IMR-90 (cell line): ENCODE data around the gene KMT2C. TPM values are rescaled to one million over a fixed set of nuclear protein-coding genes. Genes with fewer than 3 reads are reported as not detected.

Experiments
- ATAC-seq: fragments of 200-7000 bp; cut with Tn5 transposase; 2 replicates; pipeline ENCODE4 v1.9.1; 2020; ENCODE audit warnings: low read depth, mild to moderate bottlenecking, moderate library complexity
- BruUV-seq: library from RNA; stranded (reverse); fragments of 400-500 nt; replicated peaks from 2 replicates; lab custom pipeline; 2021; lab: Mats Ljungman, UMichigan
- CTCF ChIA-PET: fragments of 300-600 bp; formaldehyde crosslinking; extraction: SDS; loops from one replicate; lab custom pipeline; 2021; ENCODE audit warnings: antibody characterized with exemption; lab: Yijun Ruan, JAX
- POLR2A ChIA-PET: fragments of 300-600 bp; sonication (Branson Sonifier 250); formaldehyde crosslinking; loops from one replicate; lab custom pipeline; 2022; ENCODE audit warnings: antibody characterized with exemption; ENCODE audit not compliant: unreplicated experiment; lab: Charles Lee
- DNase-seq: peaks from one replicate; pipeline ENCODE4 v3.0.0; 2013
- H2AFZ ChIP-seq: replicated peaks from 2 replicates; pipeline ENCODE3; 2013; ENCODE audit warnings: low read length, mild to moderate bottlenecking; ENCODE audit not compliant: poor library complexity
- H2AK5ac ChIP-seq: 2 replicates; pipeline ENCODE4 v1.6.1; 2013; ENCODE audit warnings: low read depth, low read length, inconsistent platforms
- H2AK9ac ChIP-seq: replicated peaks from 2 replicates; pipeline ENCODE3; 2013; ENCODE audit warnings: mild to moderate bottlenecking, low read depth, low read length, moderate library complexity; ENCODE audit not compliant: poor library complexity
- H2BK120ac ChIP-seq: 2 replicates; pipeline ENCODE4 v1.6.1; 2013; ENCODE audit warnings: low read depth, low read length, inconsistent platforms
- H2BK15ac ChIP-seq: 3 replicates; pipeline ENCODE4 v1.6.1; 2013; ENCODE audit warnings: low read depth, low read length, inconsistent platforms
- H2BK20ac ChIP-seq: 2 replicates; pipeline ENCODE4 v1.6.1; 2013; ENCODE audit warnings: low read depth, mild to moderate bottlenecking, inconsistent platforms, low read length, moderate library complexity
- H2BK5ac ChIP-seq: 2 replicates; pipeline ENCODE4 v1.6.1; 2013; ENCODE audit warnings: mild to moderate bottlenecking, low read depth, low read length, inconsistent platforms; ENCODE audit not compliant: poor library complexity, severe bottlenecking
- H3K14ac ChIP-seq: replicated peaks from 2 replicates; pipeline ENCODE4 v1.6.1; 2013; ENCODE audit warnings: low read depth, low read length, inconsistent platforms
- H3K18ac ChIP-seq: 2 replicates; pipeline ENCODE4 v1.6.1; 2013; ENCODE audit warnings: low read depth, low read length, control low read depth
- H3K23ac ChIP-seq: 2 replicates; pipeline ENCODE4 v1.6.1; 2013; ENCODE audit warnings: low read depth, low read length, inconsistent platforms
- H3K27ac ChIP-seq: 2 replicates; pipeline ENCODE4 v1.5.1; 2013; ENCODE audit warnings: mild to moderate bottlenecking, control low read depth, low read length; ENCODE audit not compliant: insufficient read depth
- H3K27me3 ChIP-seq: 2 replicates; pipeline ENCODE4 v1.6.1; 2013; ENCODE audit warnings: low read length; ENCODE audit not compliant: control insufficient read depth, insufficient read depth
- H3K36me3 ChIP-seq: 2 replicates; pipeline ENCODE4 v1.6.1; 2013; ENCODE audit warnings: low read length, mixed read lengths; ENCODE audit not compliant: control insufficient read depth, insufficient read depth
- H3K4ac ChIP-seq: 2 replicates; pipeline ENCODE4 v1.6.1; 2013; ENCODE audit warnings: low read depth, low read length, inconsistent platforms
- H3K4me1 ChIP-seq: 2 replicates; pipeline ENCODE4 v1.6.1; 2013; ENCODE audit warnings: low read length, mixed read lengths; ENCODE audit not compliant: control insufficient read depth, insufficient read depth
- H3K4me2 ChIP-seq: 2 replicates; pipeline ENCODE4 v1.6.1; 2013; ENCODE audit warnings: low read depth, mild to moderate bottlenecking, control low read depth, low read length, moderate library complexity
- H3K4me3 ChIP-seq: 2 replicates; pipeline ENCODE4 v1.5.1; 2013; ENCODE audit warnings: low read depth, mild to moderate bottlenecking, control low read depth, low read length, moderate library complexity; ENCODE audit not compliant: insufficient read depth
- H3K56ac ChIP-seq: 2 replicates; pipeline ENCODE4 v1.6.1; 2013; ENCODE audit warnings: low read length, inconsistent platforms; ENCODE audit not compliant: insufficient read depth; ENCODE audit errors: extremely low read depth
- H3K79me1 ChIP-seq, 2 experiments: 2 replicates each; pipeline ENCODE4 v1.6.1; 2013; ENCODE audit warnings: low read length in 2 of 2, inconsistent platforms in 1 of 2, low read depth in 1 of 2
- H3K9ac ChIP-seq: 2 replicates; pipeline ENCODE4 v1.6.1; 2013; ENCODE audit warnings: low read depth, low read length, control low read depth
- H3K9me1 ChIP-seq: 2 replicates; pipeline ENCODE4 v1.6.1; 2013; ENCODE audit warnings: low read length, inconsistent platforms; ENCODE audit not compliant: insufficient read depth
- H3K9me3 ChIP-seq: 2 replicates; pipeline ENCODE4 v1.6.1; 2013; ENCODE audit warnings: low read length; ENCODE audit not compliant: control insufficient read depth, insufficient read depth
- H4K20me1 ChIP-seq: 2 replicates; pipeline ENCODE4 v1.6.1; 2013; ENCODE audit warnings: low read length, inconsistent platforms; ENCODE audit not compliant: insufficient read depth
- H4K5ac ChIP-seq: 2 replicates; pipeline ENCODE4 v1.6.1; 2013; ENCODE audit warnings: mild to moderate bottlenecking, low read depth, low read length, control low read depth
- H4K8ac ChIP-seq, 2 experiments: 2 replicates each; pipeline ENCODE4 v1.6.1; 2013; ENCODE audit warnings: low read depth in 2 of 2, low read length in 2 of 2, control low read depth in 1 of 2, inconsistent platforms in 1 of 2
- H4K91ac ChIP-seq: 2 replicates; pipeline ENCODE4 v1.6.1; 2013; ENCODE audit warnings: low read depth, low read length, inconsistent platforms; ENCODE audit not compliant: insufficient read depth
- MXI1 ChIP-seq: IDR thresholded peaks from 2 replicates; pipeline ENCODE4 v1.6.1; 2012; ENCODE audit warnings: low read depth, mild to moderate bottlenecking, low read length, moderate library complexity, borderline replicate concordance
- WGBS, 2 experiments: methylation state at CpG; one replicate each; pipeline versions ENCODE4 v1.1.5 to v1.1.7; 2013; ENCODE audit warnings: missing lambda C conversion rate in 2 of 2; ENCODE audit not compliant: insufficient read length in 1 of 2; ENCODE audit errors: extremely low coverage in 2 of 2; 5-methylcytosine and 5-hydroxymethylcytosine counted together
- dilution Hi-C: fragments of 300-500 bp; cut with HindIII; formaldehyde crosslinking; loops from one replicate; pipeline ENCODE4 v1.14.3; 2018; ENCODE audit warnings: low sequenced_read_pairs; ENCODE audit not compliant: unreplicated experiment
- in situ Hi-C: fragments of 300-500 bp; cut with MboI; formaldehyde crosslinking; loops from 3 replicates; pipeline ENCODE4 v1.14.3; 2019; ENCODE audit warnings: low sequenced_read_pairs, inconsistent platforms, mixed read lengths
- intact Hi-C: fragments of 100-400 bp; cut with micrococcal nuclease; formaldehyde crosslinking; loops from 2 replicates; pipeline ENCODE4 v1.10.0; 2022
- polyA plus RNA-seq, 3 experiments: library from polyadenylated mRNA; depleted of rRNA; stranded (reverse); fragments of >200 nt; gene quantifications; 2 replicates each; pipeline ENCODE4 v1.2.3, GENCODE V29; 2012; ENCODE audit warnings: low replicate concordance in 1 of 3
- total RNA-seq: library from RNA; depleted of rRNA; stranded (reverse); fragments of >200 nt; gene quantifications from 2 replicates; pipeline ENCODE4 v1.2.3, GENCODE V29; 2012

Gene KMT2C
- total and polyA plus RNA-seq, 2 of the 4 experiments (the other 2 are of a cell fraction) = 8.0 to 23.3 TPM

DNA sequence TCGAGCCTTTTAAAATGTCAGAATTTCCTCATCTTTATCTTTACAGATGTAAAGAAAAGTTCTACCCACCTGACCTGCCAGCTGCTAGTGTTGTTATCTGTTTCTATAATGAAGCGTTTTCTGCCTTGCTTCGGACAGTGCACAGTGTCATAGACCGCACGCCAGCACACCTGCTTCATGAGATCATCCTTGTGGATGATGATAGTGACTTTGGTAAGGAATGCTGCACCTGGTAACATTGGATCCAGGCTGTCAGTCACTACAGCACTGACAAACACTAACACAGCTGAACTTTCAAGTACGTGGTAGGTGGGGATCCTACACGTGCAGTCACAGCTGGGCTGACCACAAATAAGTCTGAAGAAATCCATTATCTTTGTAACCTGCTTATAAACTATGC lies 332.7 kb downstream of the KMT2C start:
- BruUV-seq = no TSS peak
- H3K4ac ChIP-seq = no peak overlapping the region
- no peak overlapping the region for H3K9ac ChIP-seq
- H3K27me3 ChIP-seq = no peaks in the 10 kb centered on the region
- H3K9me3 ChIP-seq = no peaks in the 10 kb centered on the region
- H2BK120ac ChIP-seq = no peak overlapping the region
- H3K4me1 ChIP-seq = peaks cover 4% of the 10 kb centered on the region; the same call in 1 of the 2 replicates
- H3K14ac ChIP-seq = no peak overlapping the region
- peaks cover 4% of the 10 kb centered on the region for H3K9me1 ChIP-seq
- H2AFZ ChIP-seq = no peak overlapping the region
- TF ChIP-seq MXI1 = no peak
- H4K20me1 ChIP-seq = no peaks in the 10 kb centered on the region
- no peak overlapping the region for H2AK5ac ChIP-seq
- no peak overlapping the region for H3K4me3 ChIP-seq
- dilution Hi-C loops (no loop called here), in situ Hi-C loops (no loop called here), intact Hi-C loops (no loop called here)
- H3K56ac ChIP-seq = no peak overlapping the region
- H2BK20ac ChIP-seq = no peak overlapping the region
- H3K18ac ChIP-seq = no peak overlapping the region
- H4K91ac ChIP-seq = no peak overlapping the region
- CTCF ChIA-PET = no interaction called here
- DNase-seq (no peak), ATAC-seq (no peak)
- no peak overlapping the region for H2AK9ac ChIP-seq
- POLR2A ChIA-PET = no interaction called here
- H3K4me2 ChIP-seq = no peak overlapping the region
- H3K23ac ChIP-seq = no peak overlapping the region
- 0 out of 4 replicates have a peak, but pooled peaks cover 0 to 3% of the 10 kb centered on the region in 2 experiments for H3K79me1 ChIP-seq
- H2BK15ac ChIP-seq = no peak overlapping the region
- no peak overlapping the region for H4K5ac ChIP-seq
- no peak overlapping the region for H4K8ac ChIP-seq
- H3K27ac ChIP-seq = no peak overlapping the region
- WGBS, 2 experiments = no CpG with 5 or more reads among the region's 7 CpGs
- H3K36me3 ChIP-seq = peaks cover 12% of the 10 kb centered on the region
- H2BK5ac ChIP-seq = no peak overlapping the region
